ENCODE measurements around the gene N4BP2L1. TPM values are rescaled to one million over a fixed set of nuclear protein-coding genes. Genes with fewer than 3 reads are reported as not detected.
A peak's percentile ranks its signal among the peaks of the same experiment; 100 is the strongest.

N4BP2L1 gene
- total and polyA plus RNA-seq, 8 donors: 5.3 to 22.4 (median 10.3) TPM

- peak overlapping the region; percentile 79 to 99 (median 90) for H3K27ac ChIP-seq
- peak in 1 of 6 donors; percentile 20 for DNase-seq
- WGBS, 2 donors: 46 to 48% methylated on average over 9 of the region's 9 CpGs
- no peaks in the 10 kb centered on the region for H3K27me3 ChIP-seq
- intact Hi-C loops (cut with DNase I): no loop called here
- H3K4me3 ChIP-seq: peak overlapping the region; percentile 70 to 85 (median 82)
- no peak for FAIRE-seq
- ATAC-seq: peak in 2 of 4 donors; percentile 19 to 32
- H3K4me1 ChIP-seq: peaks cover 0 to 9% (median 0%) of the 10 kb centered on the region in 3 donors
- no peak for TF ChIP-seq CTCF (IDR thresholded peaks at IDR 0.05)
- no peaks in the 10 kb centered on the region for H3K9me3 ChIP-seq
- H3K36me3 ChIP-seq: no peaks in the 10 kb centered on the region
These were observed 877 bp upstream of the N4BP2L1 start for GRCh38 chr13:32428581-32429432.

- H3K27ac ChIP-seq: peak overlapping the region; percentile 79 to 99 (median 90)
- no peaks in the 10 kb centered on the region for H3K36me3 ChIP-seq
- DNase-seq (peak; percentile 61 to 85 (median 69)), ATAC-seq (peak; percentile 44 to 64 (median 59)), FAIRE-seq (no peak)
- WGBS, 2 donors: 1% methylated on average over 58 to 90 of the region's 90 CpGs
- TF ChIP-seq CTCF (IDR thresholded peaks at IDR 0.05): no peak
- no peaks in the 10 kb centered on the region for H3K27me3 ChIP-seq
- no peaks in the 10 kb centered on the region for H3K9me3 ChIP-seq
- intact Hi-C loops (cut with DNase I): no loop called here
- H3K4me3 ChIP-seq: peak overlapping the region; percentile 70 to 85 (median 82)
- H3K4me1 ChIP-seq: peaks cover 0 to 9% (median 0%) of the 10 kb centered on the region in 3 donors
These were observed 709 bp downstream of the N4BP2L1 start for GRCh38 chr13:32426990-32427851.

DNA sequence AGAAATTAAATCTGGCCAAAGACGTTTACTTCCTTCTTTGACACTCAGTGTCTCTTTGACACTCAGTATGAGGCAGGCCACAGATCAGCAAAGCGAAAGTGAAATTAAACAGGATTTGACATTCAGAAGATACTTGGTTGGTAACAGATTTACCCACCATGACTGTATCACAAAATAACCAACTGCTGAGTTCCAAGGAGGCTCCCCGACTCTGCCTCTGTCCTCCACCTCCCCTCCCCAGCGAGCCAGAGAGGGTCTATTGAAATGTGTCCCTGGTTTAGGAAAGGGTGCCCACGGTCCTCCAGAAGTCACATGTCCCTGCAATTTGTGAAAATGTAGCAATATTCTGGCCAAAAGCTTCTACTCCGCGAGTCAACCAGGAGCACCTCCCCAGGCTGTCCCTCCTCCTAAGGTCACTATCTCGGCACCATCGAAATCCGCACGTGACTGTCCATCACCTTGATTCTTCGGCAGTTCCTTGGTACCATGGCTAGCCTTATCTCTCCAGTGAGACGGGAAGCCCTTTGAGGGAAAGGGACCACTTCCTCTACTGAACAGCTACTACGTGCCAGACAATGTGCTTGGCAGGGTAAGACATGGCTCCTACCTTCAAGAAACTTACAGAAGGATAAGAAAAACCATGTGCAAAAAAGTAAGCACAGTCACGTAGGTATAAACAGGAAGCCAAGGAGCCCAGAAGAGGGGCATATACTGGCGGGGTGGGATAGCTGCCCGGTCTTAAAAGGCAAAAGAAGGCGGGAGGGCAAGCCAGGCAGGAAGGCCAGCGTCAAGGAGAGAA is 1.5 kb downstream of the N4BP2L1 start:
- DNase-seq (peak in 1 of 6 donors; percentile 21), FAIRE-seq (no peak), ATAC-seq (peak in 2 of 4 donors; percentile 12 to 29)
- Histone ChIP-seq H3K4me1 (peaks cover 0 to 9% (median 0%) of the 10 kb centered on the region in 3 donors), H3K27ac (peak overlapping the region; percentile 79 to 99 (median 90)), H3K27me3 (no peaks in the 10 kb centered on the region), H3K9me3 (no peaks in the 10 kb centered on the region), H3K4me3 (peak overlapping the region; percentile 70 to 85 (median 82)), H3K36me3 (no peaks in the 10 kb centered on the region)
- WGBS, 2 donors: 32 to 42% methylated on average over 19 of the region's 19 CpGs
- intact Hi-C loops (cut with DNase I): no loop called here
- no peak for TF ChIP-seq CTCF (IDR thresholded peaks at IDR 0.05)

GRCh38 chr13:32425158-32425557 is 2.8 kb downstream of the N4BP2L1 start:
- WGBS, 2 donors: 87 to 93% methylated on average over 7 of the region's 7 CpGs
- Histone ChIP-seq H3K27me3 (no peaks in the 10 kb centered on the region), H3K4me3 (no peak overlapping the region), H3K36me3 (no peaks in the 10 kb centered on the region), H3K27ac (no peak overlapping the region), H3K9me3 (no peaks in the 10 kb centered on the region), H3K4me1 (peaks cover 0 to 9% (median 0%) of the 10 kb centered on the region in 3 donors)
- FAIRE-seq (no peak), DNase-seq (no peak), ATAC-seq (no peak)
- TF ChIP-seq CTCF (IDR thresholded peaks at IDR 0.05): no peak
- intact Hi-C loops (cut with DNase I): no loop called here

All from pancreas (tissue), 10 donors.